Upper lobe of left lung (tissue), 6 donors: ENCODE measurements around the gene SNAI1. TPM values are rescaled to one million over a fixed set of nuclear protein-coding genes. Genes with fewer than 3 reads are reported as not detected.

Experiments
- ATAC-seq, 2 donors: fragments of 200-7000 bp; cut with Tn5 transposase; one replicate each; pipeline ENCODE4 v1.9.1; 2022; ENCODE audit warnings: mild to moderate bottlenecking in 2 of 2, moderate library complexity in 2 of 2; ENCODE audit not compliant: low FRiP score in 2 of 2
- DNase-seq, 2 donors: peaks; one replicate each; pipeline ENCODE4 v3.0.0-alpha.2; 2019 to 2020
- H3K27ac ChIP-seq, 4 donors: fragments of 200-600 bp; sonication (generic); one replicate each; pipeline ENCODE4 v1.5.1; 2016 to 2019
- H3K27me3 ChIP-seq, 4 donors: fragments of 200-600 bp; sonication (generic); one replicate each; pipeline ENCODE4 v1.5.1; 2017 to 2019
- H3K36me3 ChIP-seq, 4 donors: fragments of 200-600 bp; sonication (generic); one replicate each; pipeline ENCODE4 v1.5.1; 2016 to 2019
- H3K4me1 ChIP-seq, 4 donors: fragments of 200-600 bp; sonication (generic); one replicate each; pipeline ENCODE4 v1.5.1; 2018 to 2019
- H3K4me3 ChIP-seq, 4 donors: fragments of 200-600 bp; sonication (generic); one replicate each; pipeline ENCODE4 v1.5.1; 2017 to 2019; ENCODE audit warnings: mild to moderate bottlenecking in 2 of 4, moderate library complexity in 1 of 4
- H3K9me3 ChIP-seq, 4 donors: fragments of 200-600 bp; sonication (generic); one replicate each; pipeline ENCODE4 v1.5.1; 2018 to 2019
- EP300 ChIP-seq, 4 donors: sonication (generic); formaldehyde crosslinking; IDR thresholded peaks; one replicate each; pipeline ENCODE4 v1.5.1; 2017; ENCODE audit warnings: antibody characterized with exemption in 4 of 4, control low read depth in 2 of 4
- POLR2A ChIP-seq, 4 donors: fragments of 450-650 bp; IDR thresholded peaks; one replicate each; pipeline ENCODE4 v1.5.1; 2016 to 2017; ENCODE audit warnings: antibody characterized with exemption in 4 of 4, mild to moderate bottlenecking in 2 of 4
- POLR2AphosphoS5 ChIP-seq, 2 donors: sonication (generic); formaldehyde crosslinking; IDR thresholded peaks; one replicate each; pipeline ENCODE4 v1.5.1; 2017; ENCODE audit warnings: antibody characterized with exemption in 2 of 2
- WGBS, 2 donors: methylation state at CpG; one replicate each; pipeline ENCODE4 v1.1.5; 2017 to 2018; 5-methylcytosine and 5-hydroxymethylcytosine counted together
- total RNA-seq, 6 donors: library from RNA; depleted of rRNA in 4 of 6; stranded (reverse); fragments of >200 nt in 4 of 6; gene quantifications; one replicate each; pipeline versions ENCODE4 v1.1.0 to v1.2.1, GENCODE V29; 2016 to 2021
- TF ChIP-seq, protein P1 (sequence below), 6 experiments: fragments of 450-650 bp in 4 of 6; fragments of 200-600 bp in 2 of 6; sonication (generic) in 2 of 6; IDR thresholded peaks; one replicate each; pipeline ENCODE4 v1.5.1; 2016 to 2019; ENCODE audit warnings: antibody characterized with exemption in 6 of 6
- donor health status: DM: no; HTN: no; CAD: no; lungs with moderate emphysema.
- donor health status: DM: no; HTN: yes; CAD: no; lungs with severe emphysema.

Gene SNAI1
- total RNA-seq, 6 donors from 2014 or later = 3.9 to 11.0 (median 5.1) TPM

DNA sequence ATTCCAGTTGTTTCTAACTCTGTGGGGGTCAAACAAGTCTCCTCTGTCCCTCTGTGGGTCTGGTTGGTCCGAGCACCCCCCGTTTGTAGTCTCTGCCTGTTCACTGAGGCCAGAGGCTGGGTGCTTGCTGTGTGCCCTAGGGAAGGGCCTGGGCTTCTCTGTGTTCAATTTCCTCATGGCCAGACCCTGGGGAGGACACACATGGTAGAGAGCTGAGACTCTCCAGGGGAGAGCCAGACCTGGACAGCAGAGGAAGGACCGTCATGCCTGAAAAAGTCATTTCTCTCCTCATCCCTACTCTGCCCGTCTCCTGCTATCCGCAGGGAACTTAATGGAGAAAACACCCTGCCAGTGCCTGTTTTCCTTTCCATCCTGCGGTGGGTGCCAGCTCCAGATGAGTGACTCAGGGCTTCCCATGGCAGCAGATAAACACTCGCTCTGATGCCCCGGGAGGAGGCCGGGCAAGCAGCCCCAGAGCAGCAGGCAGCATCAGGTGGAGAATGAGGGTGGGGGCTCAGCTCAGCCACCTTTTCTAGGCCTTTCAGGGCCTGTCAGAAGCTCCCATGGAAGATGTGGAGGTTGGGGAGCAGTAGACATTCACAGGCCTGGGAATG lies 51.9 kb downstream of the SNAI1 start:
- H3K27ac ChIP-seq = peak overlapping the region in 1 of 4 donors; percentile 35
- 86 to 88% methylated on average over 8 to 9 of the region's 9 CpGs for WGBS, 2 donors
- H3K9me3 ChIP-seq = no peaks in the 10 kb centered on the region
- TF ChIP-seq, protein P1, sequence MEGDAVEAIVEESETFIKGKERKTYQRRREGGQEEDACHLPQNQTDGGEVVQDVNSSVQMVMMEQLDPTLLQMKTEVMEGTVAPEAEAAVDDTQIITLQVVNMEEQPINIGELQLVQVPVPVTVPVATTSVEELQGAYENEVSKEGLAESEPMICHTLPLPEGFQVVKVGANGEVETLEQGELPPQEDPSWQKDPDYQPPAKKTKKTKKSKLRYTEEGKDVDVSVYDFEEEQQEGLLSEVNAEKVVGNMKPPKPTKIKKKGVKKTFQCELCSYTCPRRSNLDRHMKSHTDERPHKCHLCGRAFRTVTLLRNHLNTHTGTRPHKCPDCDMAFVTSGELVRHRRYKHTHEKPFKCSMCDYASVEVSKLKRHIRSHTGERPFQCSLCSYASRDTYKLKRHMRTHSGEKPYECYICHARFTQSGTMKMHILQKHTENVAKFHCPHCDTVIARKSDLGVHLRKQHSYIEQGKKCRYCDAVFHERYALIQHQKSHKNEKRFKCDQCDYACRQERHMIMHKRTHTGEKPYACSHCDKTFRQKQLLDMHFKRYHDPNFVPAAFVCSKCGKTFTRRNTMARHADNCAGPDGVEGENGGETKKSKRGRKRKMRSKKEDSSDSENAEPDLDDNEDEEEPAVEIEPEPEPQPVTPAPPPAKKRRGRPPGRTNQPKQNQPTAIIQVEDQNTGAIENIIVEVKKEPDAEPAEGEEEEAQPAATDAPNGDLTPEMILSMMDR (IDR thresholded peaks at IDR 0.05) = no peak
- TF ChIP-seq POLR2A (IDR thresholded peaks at IDR 0.05) (no peak), POLR2AphosphoS5 (IDR thresholded peaks at IDR 0.05) (no peak)
- DNase-seq (no peak), ATAC-seq (no peak)
- peaks cover 15 to 23% (median 21%) of the 10 kb centered on the region in 4 donors for H3K4me1 ChIP-seq
- H3K36me3 ChIP-seq = no peaks in the 10 kb centered on the region
- no peak overlapping the region for H3K4me3 ChIP-seq
- H3K27me3 ChIP-seq = no peaks in the 10 kb centered on the region

DNA sequence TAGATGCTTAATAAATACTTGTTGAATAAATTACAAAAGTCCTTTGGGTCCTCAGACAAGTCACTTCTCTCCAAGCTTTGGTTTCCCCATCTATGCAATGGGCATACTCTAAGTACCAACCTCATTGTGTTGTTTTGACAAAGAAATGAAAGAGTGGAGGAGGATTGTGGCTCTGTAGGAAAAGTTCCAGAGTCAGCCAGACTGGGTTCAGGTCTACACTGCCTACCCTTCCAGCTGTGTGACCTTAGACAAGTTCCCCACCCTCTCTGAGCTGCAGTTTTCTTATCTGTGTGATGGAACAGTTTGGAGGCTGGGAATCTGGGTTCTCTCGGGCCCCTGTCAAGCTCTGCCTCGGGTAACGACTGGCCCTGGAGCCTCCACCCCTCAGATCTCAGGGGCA lies 53.9 kb downstream of the SNAI1 start:
- Histone ChIP-seq H3K27me3 (no peaks in the 10 kb centered on the region), H3K27ac (no peak overlapping the region), H3K4me1 (peaks cover 5 to 15% (median 13%) of the 10 kb centered on the region in 4 donors), H3K4me3 (no peak overlapping the region), H3K9me3 (no peaks in the 10 kb centered on the region), H3K36me3 (no peaks in the 10 kb centered on the region)
- no peak for ATAC-seq
- no peak for DNase-seq
- WGBS, 2 donors = 74 to 80% methylated on average over 1 to 3 of the region's 3 CpGs
- TF ChIP-seq POLR2A (IDR thresholded peaks at IDR 0.05) = no peak
- TF ChIP-seq POLR2AphosphoS5 (IDR thresholded peaks at IDR 0.05) = no peak
- TF ChIP-seq EP300 (IDR thresholded peaks at IDR 0.05) = no peak
- TF ChIP-seq, protein P1 (IDR thresholded peaks at IDR 0.05) = no peak

DNA sequence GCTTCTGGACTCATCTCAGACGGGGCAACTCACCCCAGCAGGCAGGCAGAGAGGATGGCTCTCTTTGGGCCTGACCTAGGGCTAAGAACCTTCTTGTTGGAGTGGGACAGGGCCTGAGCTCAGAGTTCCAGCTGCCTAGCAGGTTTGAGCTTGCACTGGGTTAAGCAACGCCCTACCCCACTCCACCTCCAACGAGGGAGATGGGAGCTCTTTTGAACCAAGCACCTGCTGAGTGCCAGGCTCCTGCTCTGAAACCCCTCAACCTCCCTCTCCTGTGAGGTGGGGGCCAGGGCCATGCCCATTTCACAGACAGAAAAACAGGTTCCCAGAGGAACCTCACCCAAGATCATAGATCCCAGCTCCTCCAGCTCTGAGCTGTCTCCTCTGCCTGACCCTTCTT lies 54.3 kb downstream of the SNAI1 start:
- ATAC-seq (no peak), DNase-seq (no peak)
- no peak overlapping the region for H3K27ac ChIP-seq
- H3K4me1 ChIP-seq = peaks cover 5 to 15% (median 13%) of the 10 kb centered on the region in 4 donors
- TF ChIP-seq, protein P1 (IDR thresholded peaks at IDR 0.05) = no peak
- TF ChIP-seq POLR2A (IDR thresholded peaks at IDR 0.05) = no peak
- no peak for TF ChIP-seq POLR2AphosphoS5 (IDR thresholded peaks at IDR 0.05)
- TF ChIP-seq EP300 (IDR thresholded peaks at IDR 0.05) = no peak
- no peak overlapping the region for H3K4me3 ChIP-seq
- H3K27me3 ChIP-seq = no peaks in the 10 kb centered on the region
- 85% methylated on average over 3 of the region's 3 CpGs; no CpG with 5 or more reads in 1 of the 2 donors for WGBS, 2 donors
- no peaks in the 10 kb centered on the region for H3K9me3 ChIP-seq
- H3K36me3 ChIP-seq = no peaks in the 10 kb centered on the region

DNA sequence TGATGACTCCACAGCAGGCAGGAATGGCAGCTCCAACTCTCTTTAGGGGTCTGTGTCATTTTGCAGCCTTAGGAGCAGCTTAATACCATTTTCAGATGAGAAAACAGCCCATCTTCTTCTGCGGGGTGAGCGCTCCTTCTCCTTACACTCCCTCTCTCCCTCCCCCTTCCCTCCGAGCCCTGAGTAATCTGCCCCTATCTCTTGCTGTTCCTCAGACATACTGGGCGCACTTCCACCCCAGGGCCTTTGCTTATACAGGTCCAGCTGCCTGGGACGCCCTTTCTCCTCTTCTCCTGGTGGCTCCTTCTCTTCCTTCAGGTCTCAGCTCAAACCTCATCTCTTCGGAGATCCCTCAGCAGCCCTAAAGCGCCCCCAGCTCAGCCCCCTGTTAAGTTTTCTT lies 54.8 kb downstream of the SNAI1 start:
- Histone ChIP-seq H3K27me3 (no peaks in the 10 kb centered on the region), H3K4me1 (peaks cover 5 to 15% (median 13%) of the 10 kb centered on the region in 4 donors), H3K9me3 (no peaks in the 10 kb centered on the region), H3K36me3 (no peaks in the 10 kb centered on the region), H3K27ac (no peak overlapping the region), H3K4me3 (no peak overlapping the region)
- DNase-seq (no peak), ATAC-seq (no peak)
- no peak for TF ChIP-seq POLR2AphosphoS5 (IDR thresholded peaks at IDR 0.05)
- TF ChIP-seq EP300 (IDR thresholded peaks at IDR 0.05) = no peak
- TF ChIP-seq, protein P1 (IDR thresholded peaks at IDR 0.05) = no peak
- no peak for TF ChIP-seq POLR2A (IDR thresholded peaks at IDR 0.05)
- WGBS, 2 donors = 82 to 90% methylated on average over 7 of the region's 7 CpGs

DNA sequence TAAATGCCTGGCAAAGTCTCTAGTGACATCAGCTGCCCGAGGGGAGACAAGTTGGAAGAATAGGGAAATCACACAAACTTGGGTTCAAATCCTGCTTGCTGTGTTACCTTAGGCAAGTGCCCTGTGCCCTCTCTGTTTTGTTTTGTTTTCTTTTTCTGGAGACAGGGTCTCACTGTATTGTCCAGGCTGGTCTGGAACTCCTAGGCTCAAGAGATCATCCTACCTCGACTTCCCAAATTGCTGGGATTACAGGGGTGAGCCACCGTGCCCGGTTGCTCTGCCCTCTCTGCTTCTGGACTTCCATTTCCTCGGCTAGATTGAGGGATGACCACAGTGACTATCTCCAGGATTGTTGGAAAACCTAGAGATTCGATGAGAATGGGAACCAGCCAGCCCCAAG lies 55.4 kb downstream of the SNAI1 start:
- ATAC-seq (no peak), DNase-seq (no peak)
- Histone ChIP-seq H3K4me1 (peaks cover 5 to 15% (median 13%) of the 10 kb centered on the region in 4 donors), H3K27me3 (no peaks in the 10 kb centered on the region), H3K4me3 (no peak overlapping the region), H3K9me3 (no peaks in the 10 kb centered on the region), H3K36me3 (no peaks in the 10 kb centered on the region), H3K27ac (no peak overlapping the region)
- TF ChIP-seq, protein P1 (IDR thresholded peaks at IDR 0.05) = no peak
- TF ChIP-seq POLR2A (IDR thresholded peaks at IDR 0.05) (no peak), POLR2AphosphoS5 (IDR thresholded peaks at IDR 0.05) (no peak), EP300 (IDR thresholded peaks at IDR 0.05) (no peak)
- WGBS, 2 donors = 66 to 84% methylated on average over 6 of the region's 6 CpGs
